Endothelial cell of umbilical vein (primary cell): Measurements from ENCODE around the gene MTX1. TPM values are rescaled to one million over a fixed set of nuclear protein-coding genes. Genes with fewer than 3 reads are reported as not detected.

Experiments used
- BruUV-seq: library from RNA; stranded (reverse); fragments of 400-500 nt; replicated peaks from 2 replicates; lab custom pipeline; 2021; lab: Mats Ljungman, UMichigan
- CTCF ChIA-PET: fragments of 300-600, 350-600 bp; sonication (Branson Sonifier 250); formaldehyde crosslinking; loops from one replicate; lab custom pipeline; 2021; ENCODE audit warnings: antibody characterized with exemption, inconsistent platforms; lab: Charles Lee
- POLR2A ChIA-PET: fragments of 300-600, 350-600 bp; sonication (Branson Sonifier 250); formaldehyde crosslinking; loops from one replicate; lab custom pipeline; 2021; ENCODE audit warnings: antibody characterized with exemption, inconsistent platforms; lab: Charles Lee
- DNase-seq: peaks from one replicate; pipeline ENCODE4 v3.0.0-alpha.2; 2011; ENCODE audit warnings: low read depth, low spot score
- FAIRE-seq: peaks from 2 replicates; lab custom pipeline; 2011; peaks lifted over from hg19 to GRCh38; lab: Jason Lieb, UNC
- H2AFZ ChIP-seq: 2 replicates; pipeline ENCODE4 v1.6.0; 2012; ENCODE audit warnings: low read depth, low read length, control low read depth, inconsistent platforms
- H3K27ac ChIP-seq: 2 replicates; pipeline ENCODE4 v1.5.1; 2011; ENCODE audit warnings: low read depth, mild to moderate bottlenecking, control low read depth, low read length, moderate library complexity; ENCODE audit not compliant: insufficient read depth
- H3K27me3 ChIP-seq, 2 experiments: 2 replicates each; pipeline versions ENCODE4 v1.6.0 to v1.6.1; 2011; ENCODE audit warnings: low read length in 2 of 2, mixed read lengths in 1 of 2; ENCODE audit not compliant: control insufficient read depth in 2 of 2, insufficient read depth in 2 of 2
- H3K36me3 ChIP-seq, 2 experiments: 2 replicates in 1 of 2; 3 replicates in 1 of 2; pipeline ENCODE4 v1.5.1; 2011; ENCODE audit warnings: low read length in 2 of 2, mild to moderate bottlenecking in 1 of 2, moderate library complexity in 1 of 2; ENCODE audit not compliant: control insufficient read depth in 2 of 2, insufficient read depth in 2 of 2; ENCODE audit errors: extremely low read depth in 1 of 2
- H3K4me1 ChIP-seq: 3 replicates; pipeline ENCODE4 v1.5.1; 2011; ENCODE audit warnings: mild to moderate bottlenecking, low read length; ENCODE audit not compliant: control insufficient read depth, insufficient read depth; ENCODE audit errors: extremely low read depth
- H3K4me2 ChIP-seq: 2 replicates; pipeline ENCODE4 v1.6.1; 2011; ENCODE audit warnings: low read length, control low read depth, mixed read lengths; ENCODE audit not compliant: insufficient read depth
- H3K4me3 ChIP-seq, 3 experiments: fragments of 200-600 bp in 1 of 3; sonication (generic), shearing (Covaris generic) in 1 of 3; replicated peaks in 1 of 3; 2 replicates each; pipeline ENCODE4 v1.5.1; 2011 to 2016; ENCODE audit warnings: control low read depth in 3 of 3, low read length in 3 of 3, mild to moderate bottlenecking in 2 of 3, inconsistent platforms in 1 of 3, low read depth in 1 of 3, moderate library complexity in 1 of 3; ENCODE audit not compliant: insufficient read depth in 1 of 3
- H3K79me2 ChIP-seq: 2 replicates; pipeline ENCODE4 v1.6.0; 2012; ENCODE audit warnings: low read length, inconsistent platforms; ENCODE audit not compliant: control insufficient read depth, insufficient read depth
- H3K9ac ChIP-seq: replicated peaks from 2 replicates; pipeline ENCODE3; 2011; ENCODE audit warnings: low read length, control low read depth; ENCODE audit not compliant: insufficient read depth; ENCODE audit errors: extremely low read depth
- H3K9me1 ChIP-seq: replicated peaks from 3 replicates; pipeline ENCODE4 v1.6.0; 2011; ENCODE audit warnings: mild to moderate bottlenecking, low read length; ENCODE audit not compliant: control insufficient read depth, insufficient read depth; ENCODE audit errors: extremely low read depth
- H3K9me3 ChIP-seq: replicated peaks from 2 replicates; pipeline ENCODE4 v1.5.1; 2012; ENCODE audit warnings: low read length, inconsistent platforms; ENCODE audit not compliant: control insufficient read depth, insufficient read depth
- H4K20me1 ChIP-seq: replicated peaks from 2 replicates; pipeline ENCODE3; 2011; ENCODE audit warnings: mild to moderate bottlenecking, low read length; ENCODE audit not compliant: control insufficient read depth, insufficient read depth; ENCODE audit errors: extremely low read depth
- EZH2 ChIP-seq: IDR thresholded peaks from 2 replicates; pipeline ENCODE4 v1.6.1; 2012; ENCODE audit warnings: borderline replicate concordance, low read depth, mild to moderate bottlenecking, moderate library complexity, low read length, inconsistent platforms; ENCODE audit not compliant: severe bottlenecking
- FOS ChIP-seq: IDR thresholded peaks from 2 replicates; pipeline ENCODE4 v1.6.1; 2011; ENCODE audit warnings: mild to moderate bottlenecking, low read length, moderate library complexity, borderline replicate concordance; ENCODE audit not compliant: insufficient read depth
- GATA2 ChIP-seq: IDR thresholded peaks from 2 replicates; pipeline ENCODE4 v1.7.0; 2011; ENCODE audit warnings: low read depth, mild to moderate bottlenecking, moderate library complexity, mixed read lengths, low read length; ENCODE audit not compliant: insufficient read length, insufficient read depth
- JUN ChIP-seq: IDR thresholded peaks from 2 replicates; pipeline ENCODE4 v1.6.1; 2011; ENCODE audit warnings: borderline replicate concordance, low read depth; ENCODE audit not compliant: insufficient read length, insufficient read depth
- MYC ChIP-seq: IDR thresholded peaks from one replicate; pipeline ENCODE4 v1.6.1; 2011; ENCODE audit warnings: mild to moderate bottlenecking, low read depth, low read length
- POLR2A ChIP-seq: IDR thresholded peaks from 2 replicates; pipeline ENCODE4 v1.6.1; 2012; ENCODE audit warnings: low read depth, mild to moderate bottlenecking, control low read depth, low read length
- POLR2AphosphoS5 ChIP-seq: IDR thresholded peaks from 2 replicates; pipeline ENCODE4 v1.6.1; 2012; ENCODE audit warnings: low read depth, mild to moderate bottlenecking, control low read depth, low read length, moderate library complexity; ENCODE audit not compliant: insufficient read depth
- dilution Hi-C: fragments of 300-500 bp; cut with MboI; formaldehyde crosslinking; loops from one replicate; pipeline ENCODE4 v1.15.0; 2019; ENCODE audit warnings: low sequenced_read_pairs; ENCODE audit not compliant: extremely low pct_ligation_motif_present
- intact Hi-C: fragments of 100-400 bp; cut with micrococcal nuclease; formaldehyde crosslinking; loops from one replicate; pipeline ENCODE4 v1.10.0; 2022
- polyA plus RNA-seq, 4 experiments: library from polyadenylated mRNA; depleted of rRNA in 3 of 4; stranded (reverse) in 3 of 4; unstranded in 1 of 4; fragments of >200 nt; gene quantifications; 2 replicates each; pipeline versions ENCODE4 v1.2.1 to v1.2.3, GENCODE V29; 2011 to 2012; ENCODE audit warnings: missing spikeins in 1 of 4
- total RNA-seq: library from RNA; stranded (reverse); gene quantifications from 2 replicates; pipeline ENCODE4 v1.2.3, GENCODE V29; 2021
- TF ChIP-seq, protein P1 (sequence below): IDR thresholded peaks from 2 replicates; pipeline ENCODE4 v1.6.1; 2011; ENCODE audit not compliant: insufficient read depth, insufficient read length
- TF ChIP-seq, protein P2 (sequence below), 2 donors: IDR thresholded peaks; 1 replicate in 1 of 2; 2 replicates in 1 of 2; pipeline ENCODE4 v1.5.1; 2011; ENCODE audit warnings: low read length in 2 of 2, mild to moderate bottlenecking in 2 of 2, moderate library complexity in 2 of 2, control low read depth in 1 of 2, inconsistent platforms in 1 of 2, low read depth in 1 of 2; ENCODE audit not compliant: insufficient read depth in 1 of 2; ENCODE audit errors: extremely low read depth in 1 of 2

Gene MTX1
- total and polyA plus RNA-seq, 2 donors (not counting 3 experiments of a cell fraction or from before 2014, with no cell fraction given), result 53.0 to 109 TPM

DNA sequence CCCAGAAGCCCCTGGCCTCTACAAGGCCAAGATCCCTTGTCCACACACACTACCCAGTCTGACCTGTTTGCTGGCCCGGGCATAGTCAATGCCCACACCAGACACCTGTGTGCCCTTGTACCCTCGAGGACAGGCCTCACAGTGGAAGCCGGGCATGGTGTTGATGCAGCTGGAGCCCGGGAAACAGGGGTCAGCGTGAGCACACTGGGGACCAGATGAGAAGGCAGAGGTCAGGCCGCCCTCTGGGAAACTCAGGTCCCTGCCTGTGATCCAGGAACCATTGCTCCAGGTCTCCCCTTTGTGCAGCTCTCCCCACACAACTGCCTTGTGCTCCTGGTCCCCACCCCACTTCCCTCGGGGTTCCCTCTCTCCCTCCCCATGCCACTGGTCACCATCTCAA is 6.3 kb upstream of the MTX1 start:
- H3K36me3 ChIP-seq, result peaks cover 0 to 2% of the 10 kb centered on the region in 2 experiments

More for the DNA sequence above, 6.3 kb upstream of the MTX1 start:
- no peak overlapping the region for H2AFZ ChIP-seq
- DNase-seq (no peak), FAIRE-seq (no peak)
- H3K9me3 ChIP-seq, result no peaks in the 10 kb centered on the region
- no peak overlapping the region for H3K9ac ChIP-seq
- no peaks in the 10 kb centered on the region for H3K9me1 ChIP-seq
- no peak overlapping the region for H3K4me3 ChIP-seq
- peaks cover 4% of the 10 kb centered on the region for H3K4me1 ChIP-seq
- POLR2A ChIA-PET, result no interaction called here
- dilution Hi-C loops, result no loop called here
- intact Hi-C loops, result no loop called here
- TF ChIP-seq, protein P1, sequence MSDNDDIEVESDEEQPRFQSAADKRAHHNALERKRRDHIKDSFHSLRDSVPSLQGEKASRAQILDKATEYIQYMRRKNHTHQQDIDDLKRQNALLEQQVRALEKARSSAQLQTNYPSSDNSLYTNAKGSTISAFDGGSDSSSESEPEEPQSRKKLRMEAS, result no peak
- TF ChIP-seq POLR2AphosphoS5 (no peak), GATA2 (no peak), EZH2 (no peak), JUN (no peak), POLR2A (no peak), MYC (no peak), FOS (no peak)
- TF ChIP-seq, protein P2, sequence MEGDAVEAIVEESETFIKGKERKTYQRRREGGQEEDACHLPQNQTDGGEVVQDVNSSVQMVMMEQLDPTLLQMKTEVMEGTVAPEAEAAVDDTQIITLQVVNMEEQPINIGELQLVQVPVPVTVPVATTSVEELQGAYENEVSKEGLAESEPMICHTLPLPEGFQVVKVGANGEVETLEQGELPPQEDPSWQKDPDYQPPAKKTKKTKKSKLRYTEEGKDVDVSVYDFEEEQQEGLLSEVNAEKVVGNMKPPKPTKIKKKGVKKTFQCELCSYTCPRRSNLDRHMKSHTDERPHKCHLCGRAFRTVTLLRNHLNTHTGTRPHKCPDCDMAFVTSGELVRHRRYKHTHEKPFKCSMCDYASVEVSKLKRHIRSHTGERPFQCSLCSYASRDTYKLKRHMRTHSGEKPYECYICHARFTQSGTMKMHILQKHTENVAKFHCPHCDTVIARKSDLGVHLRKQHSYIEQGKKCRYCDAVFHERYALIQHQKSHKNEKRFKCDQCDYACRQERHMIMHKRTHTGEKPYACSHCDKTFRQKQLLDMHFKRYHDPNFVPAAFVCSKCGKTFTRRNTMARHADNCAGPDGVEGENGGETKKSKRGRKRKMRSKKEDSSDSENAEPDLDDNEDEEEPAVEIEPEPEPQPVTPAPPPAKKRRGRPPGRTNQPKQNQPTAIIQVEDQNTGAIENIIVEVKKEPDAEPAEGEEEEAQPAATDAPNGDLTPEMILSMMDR (IDR thresholded peaks at IDR 0.05; ENCODE audit: extremely low read depth in 1 of 2, insufficient read depth in 1 of 2, low read depth in 1 of 2, low read length in 2 of 2), result no peak
- H4K20me1 ChIP-seq, result no peaks in the 10 kb centered on the region
- H3K27me3 ChIP-seq, result no peaks in the 10 kb centered on the region
- H3K4me2 ChIP-seq, result no peak overlapping the region
- H3K27ac ChIP-seq, result no peak overlapping the region
- BruUV-seq, result no TSS peak
- H3K79me2 ChIP-seq, result no peaks in the 10 kb centered on the region
- CTCF ChIA-PET, result interaction anchor here (1.5 to 1.6 kb wide), 2 partner anchors 15 to 23 kb away, joined by 3 to 4 read pairs; no protein-coding TSS in a partner anchor
